ENCODE results near the gene CORO1C.

Gene CORO1C

GRCh38 chr12:108713471-108713870 lies 17.8 kb downstream of the CORO1C start:
- peak overlapping the region in 1 of 2 donors; percentile 37 for H3K27ac ChIP-seq
- TF ChIP-seq, protein P1, sequence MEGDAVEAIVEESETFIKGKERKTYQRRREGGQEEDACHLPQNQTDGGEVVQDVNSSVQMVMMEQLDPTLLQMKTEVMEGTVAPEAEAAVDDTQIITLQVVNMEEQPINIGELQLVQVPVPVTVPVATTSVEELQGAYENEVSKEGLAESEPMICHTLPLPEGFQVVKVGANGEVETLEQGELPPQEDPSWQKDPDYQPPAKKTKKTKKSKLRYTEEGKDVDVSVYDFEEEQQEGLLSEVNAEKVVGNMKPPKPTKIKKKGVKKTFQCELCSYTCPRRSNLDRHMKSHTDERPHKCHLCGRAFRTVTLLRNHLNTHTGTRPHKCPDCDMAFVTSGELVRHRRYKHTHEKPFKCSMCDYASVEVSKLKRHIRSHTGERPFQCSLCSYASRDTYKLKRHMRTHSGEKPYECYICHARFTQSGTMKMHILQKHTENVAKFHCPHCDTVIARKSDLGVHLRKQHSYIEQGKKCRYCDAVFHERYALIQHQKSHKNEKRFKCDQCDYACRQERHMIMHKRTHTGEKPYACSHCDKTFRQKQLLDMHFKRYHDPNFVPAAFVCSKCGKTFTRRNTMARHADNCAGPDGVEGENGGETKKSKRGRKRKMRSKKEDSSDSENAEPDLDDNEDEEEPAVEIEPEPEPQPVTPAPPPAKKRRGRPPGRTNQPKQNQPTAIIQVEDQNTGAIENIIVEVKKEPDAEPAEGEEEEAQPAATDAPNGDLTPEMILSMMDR (IDR thresholded peaks at IDR 0.05): no peak
- peak overlapping the region; percentile 3 for H3K4me3 ChIP-seq
- no peak for DNase-seq (ENCODE audit: low spot score)

DNA sequence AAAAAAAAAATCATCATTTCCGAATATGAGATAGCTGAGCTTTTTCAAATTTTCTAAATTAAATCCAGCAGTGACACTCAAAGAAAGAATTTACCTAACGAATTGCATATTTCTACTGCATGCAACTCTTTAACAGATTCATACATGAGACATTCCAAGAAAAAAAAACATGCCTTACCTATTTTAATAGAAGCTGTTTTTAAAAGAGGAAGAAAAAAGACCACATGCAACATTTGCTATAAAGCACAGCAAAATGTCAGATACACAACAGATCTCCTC lies 18.5 kb downstream of the CORO1C start:
- no peak for DNase-seq (ENCODE audit: low spot score)
- Histone ChIP-seq H3K27ac (no peak overlapping the region), H3K4me3 (no peak overlapping the region)
- TF ChIP-seq, protein P1 (IDR thresholded peaks at IDR 0.05): no peak

DNA sequence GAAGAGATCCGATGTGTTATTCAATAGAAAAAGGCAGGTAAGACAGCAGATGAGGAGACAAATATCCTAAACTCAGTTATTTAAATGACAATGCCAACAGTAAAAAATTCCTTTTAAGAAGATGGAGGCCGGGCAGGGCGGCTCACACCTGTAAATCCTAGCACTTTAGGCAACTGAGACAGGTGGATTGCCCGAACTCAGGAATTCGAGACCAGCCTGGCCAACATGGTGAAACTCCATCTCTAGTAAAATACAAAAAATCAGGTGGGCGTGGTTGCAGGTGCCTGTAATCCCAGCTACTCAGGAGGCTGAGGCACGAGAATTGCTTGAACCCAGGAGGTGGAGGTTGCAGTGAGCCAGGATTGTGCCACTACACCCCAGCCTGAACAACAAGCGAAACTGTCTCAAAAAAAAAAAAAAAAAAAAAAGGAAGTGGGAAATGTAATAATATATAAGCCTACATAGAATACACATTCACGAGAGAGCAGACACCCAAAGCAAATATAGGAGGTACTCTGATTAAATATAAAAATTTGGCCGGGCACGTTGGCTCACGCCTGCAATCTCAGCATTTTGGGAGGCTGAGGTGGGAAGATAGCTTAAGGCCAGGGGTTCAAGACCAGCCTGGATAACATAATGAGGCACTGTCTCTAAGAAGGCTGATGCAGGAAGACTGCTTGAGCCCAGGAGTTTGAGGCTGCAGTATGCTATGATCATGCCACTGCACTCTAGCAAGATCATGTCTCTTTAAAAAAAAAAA lies 19.0 kb downstream of the CORO1C start:
- Histone ChIP-seq H3K4me3 (no peak overlapping the region), H3K27ac (no peak overlapping the region)
- DNase-seq (ENCODE audit: low spot score): no peak
- TF ChIP-seq, protein P1 (IDR thresholded peaks at IDR 0.05): no peak

- DNase-seq (ENCODE audit: low spot score): no peak
- Histone ChIP-seq H3K4me3 (no peak overlapping the region), H3K27ac (no peak overlapping the region)
- TF ChIP-seq, protein P1 (IDR thresholded peaks at IDR 0.05): no peak
Measured at GRCh38 chr12:108711489-108712164, 19.7 kb downstream of the CORO1C start.

- TF ChIP-seq, protein P1 (IDR thresholded peaks at IDR 0.05): no peak
- Histone ChIP-seq H3K4me3 (no peak overlapping the region), H3K27ac (no peak overlapping the region)
- DNase-seq (ENCODE audit: low spot score): no peak
Measured at GRCh38 chr12:108709697-108710096, 21.6 kb downstream of the CORO1C start.

GRCh38 chr12:108704527-108704926 lies 26.8 kb downstream of the CORO1C start:
- TF ChIP-seq, protein P1 (IDR thresholded peaks at IDR 0.05): no peak
- Histone ChIP-seq H3K4me3 (no peak overlapping the region), H3K27ac (no peak overlapping the region)
- no peak for DNase-seq (ENCODE audit: low spot score)

Data from coronary artery (tissue), 2 donors.